ENCODE measurements around the gene FAM216B.

Gene FAM216B

GRCh38 chr13:42788601-42789000 is 7.2 kb downstream of the FAM216B start:
- no peaks in the 10 kb centered on the region for H3K4me1 ChIP-seq (ENCODE audit: control insufficient read depth, insufficient read depth, low read length)
- H3K4me3 ChIP-seq (ENCODE audit: low read length), result no peak overlapping the region
- H3K9ac ChIP-seq (ENCODE audit: low read length), result no peak overlapping the region
- H3K27me3 ChIP-seq (ENCODE audit: control insufficient read depth, insufficient read depth, low read length), result no peaks in the 10 kb centered on the region
- H3K9me3 ChIP-seq (ENCODE audit: control insufficient read depth, low read length), result no peaks in the 10 kb centered on the region
- H3K36me3 ChIP-seq (ENCODE audit: control insufficient read depth, insufficient read depth, low read length), result no peaks in the 10 kb centered on the region

GRCh38 chr13:42792154-42792553 is 10.8 kb downstream of the FAM216B start:
- H3K27me3 ChIP-seq (ENCODE audit: control insufficient read depth, insufficient read depth, low read length), result no peaks in the 10 kb centered on the region
- H3K36me3 ChIP-seq (ENCODE audit: control insufficient read depth, insufficient read depth, low read length), result no peaks in the 10 kb centered on the region
- H3K9ac ChIP-seq (ENCODE audit: low read length), result no peak overlapping the region
- H3K4me1 ChIP-seq (ENCODE audit: control insufficient read depth, insufficient read depth, low read length), result no peaks in the 10 kb centered on the region
- no peak overlapping the region for H3K4me3 ChIP-seq (ENCODE audit: low read length)
- H3K9me3 ChIP-seq (ENCODE audit: control insufficient read depth, low read length), result no peaks in the 10 kb centered on the region

GRCh38 chr13:42794577-42795275 is 13.3 kb downstream of the FAM216B start:
- H3K9me3 ChIP-seq (ENCODE audit: control insufficient read depth, low read length), result no peaks in the 10 kb centered on the region

DNA sequence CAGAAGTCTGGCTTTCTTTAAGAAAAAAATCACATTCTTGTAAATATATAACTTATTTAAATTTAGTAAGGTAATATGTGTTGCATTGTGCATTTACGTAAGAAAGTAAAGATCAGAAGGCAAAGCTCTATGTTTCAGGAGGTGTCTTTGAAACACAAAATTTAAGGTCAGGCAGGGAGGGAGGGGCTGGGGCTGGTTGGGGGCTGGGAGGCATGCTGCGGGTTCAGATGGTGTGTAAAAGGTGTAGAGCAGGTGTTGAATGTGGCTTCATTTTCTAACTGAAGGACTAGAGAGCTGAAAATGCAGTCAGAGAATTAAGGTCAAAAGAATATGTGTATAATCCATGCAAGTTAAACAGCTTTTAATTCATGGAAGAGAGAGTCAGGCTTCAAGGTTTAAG is 14.3 kb downstream of the FAM216B start:
- H3K36me3 ChIP-seq (ENCODE audit: control insufficient read depth, insufficient read depth, low read length), result no peaks in the 10 kb centered on the region
- no peaks in the 10 kb centered on the region for H3K9me3 ChIP-seq (ENCODE audit: control insufficient read depth, low read length)
- H3K27me3 ChIP-seq (ENCODE audit: control insufficient read depth, insufficient read depth, low read length), result no peaks in the 10 kb centered on the region
- H3K9ac ChIP-seq (ENCODE audit: low read length), result no peak overlapping the region
- no peak overlapping the region for H3K4me3 ChIP-seq (ENCODE audit: low read length)
- no peaks in the 10 kb centered on the region for H3K4me1 ChIP-seq (ENCODE audit: control insufficient read depth, insufficient read depth, low read length)

More at GRCh38 chr13:42794577-42795275, 13.3 kb downstream of the FAM216B start:
- Histone ChIP-seq H3K9ac (ENCODE audit: low read length) (no peak overlapping the region), H3K4me3 (ENCODE audit: low read length) (no peak overlapping the region), H3K36me3 (ENCODE audit: control insufficient read depth, insufficient read depth, low read length) (no peaks in the 10 kb centered on the region), H3K4me1 (ENCODE audit: control insufficient read depth, insufficient read depth, low read length) (no peaks in the 10 kb centered on the region), H3K27me3 (ENCODE audit: control insufficient read depth, insufficient read depth, low read length) (no peaks in the 10 kb centered on the region)

DNA sequence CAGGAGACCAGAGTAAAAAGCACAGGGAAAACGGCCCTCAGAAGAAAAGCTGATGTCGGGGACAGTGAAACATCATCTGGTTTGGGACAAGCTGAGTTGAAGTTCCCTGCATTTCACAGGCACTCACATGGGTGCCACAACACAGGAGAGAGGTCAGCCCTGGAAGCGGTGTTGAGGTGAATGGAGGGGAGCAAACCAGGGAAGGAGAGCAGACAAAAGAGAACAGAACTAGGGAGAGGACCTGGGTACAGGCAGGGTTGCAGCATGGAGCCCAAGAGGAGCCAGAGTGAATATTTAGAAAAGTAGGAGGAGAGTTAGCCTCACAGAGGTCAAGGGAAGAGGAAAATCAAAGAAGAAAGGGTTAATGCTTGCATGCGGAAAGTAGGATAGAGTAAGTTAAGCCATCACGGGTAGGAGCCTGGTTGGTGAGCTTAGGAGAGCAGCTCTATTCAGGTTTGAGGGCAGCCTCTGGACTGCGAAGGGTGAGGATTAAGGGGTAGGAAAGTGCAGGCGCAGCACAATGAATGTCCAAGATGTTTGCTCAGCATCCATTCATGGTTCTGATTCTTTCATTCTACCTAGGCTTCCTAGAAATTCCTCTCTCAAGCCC is 15.5 kb downstream of the FAM216B start:
- Histone ChIP-seq H3K36me3 (ENCODE audit: control insufficient read depth, insufficient read depth, low read length) (no peaks in the 10 kb centered on the region), H3K4me3 (ENCODE audit: low read length) (no peak overlapping the region), H3K9ac (ENCODE audit: low read length) (no peak overlapping the region), H3K9me3 (ENCODE audit: control insufficient read depth, low read length) (no peaks in the 10 kb centered on the region), H3K4me1 (ENCODE audit: control insufficient read depth, insufficient read depth, low read length) (no peaks in the 10 kb centered on the region), H3K27me3 (ENCODE audit: control insufficient read depth, insufficient read depth, low read length) (no peaks in the 10 kb centered on the region)

- no peak overlapping the region for H3K9ac ChIP-seq (ENCODE audit: low read length)
- H3K4me1 ChIP-seq (ENCODE audit: control insufficient read depth, insufficient read depth, low read length), result no peaks in the 10 kb centered on the region
- H3K27me3 ChIP-seq (ENCODE audit: control insufficient read depth, insufficient read depth, low read length), result no peaks in the 10 kb centered on the region
- no peak overlapping the region for H3K4me3 ChIP-seq (ENCODE audit: low read length)
- no peaks in the 10 kb centered on the region for H3K9me3 ChIP-seq (ENCODE audit: control insufficient read depth, low read length)
- H3K36me3 ChIP-seq (ENCODE audit: control insufficient read depth, insufficient read depth, low read length), result no peaks in the 10 kb centered on the region
Observed at GRCh38 chr13:42798118-42798517, 16.7 kb downstream of the FAM216B start.

- Histone ChIP-seq H3K4me1 (ENCODE audit: control insufficient read depth, insufficient read depth, low read length) (no peaks in the 10 kb centered on the region), H3K27me3 (ENCODE audit: control insufficient read depth, insufficient read depth, low read length) (no peaks in the 10 kb centered on the region), H3K4me3 (ENCODE audit: low read length) (no peak overlapping the region), H3K36me3 (ENCODE audit: control insufficient read depth, insufficient read depth, low read length) (no peaks in the 10 kb centered on the region), H3K9me3 (ENCODE audit: control insufficient read depth, low read length) (no peaks in the 10 kb centered on the region), H3K9ac (ENCODE audit: low read length) (no peak overlapping the region)
Observed at GRCh38 chr13:42800109-42800643, 18.8 kb downstream of the FAM216B start.

DNA sequence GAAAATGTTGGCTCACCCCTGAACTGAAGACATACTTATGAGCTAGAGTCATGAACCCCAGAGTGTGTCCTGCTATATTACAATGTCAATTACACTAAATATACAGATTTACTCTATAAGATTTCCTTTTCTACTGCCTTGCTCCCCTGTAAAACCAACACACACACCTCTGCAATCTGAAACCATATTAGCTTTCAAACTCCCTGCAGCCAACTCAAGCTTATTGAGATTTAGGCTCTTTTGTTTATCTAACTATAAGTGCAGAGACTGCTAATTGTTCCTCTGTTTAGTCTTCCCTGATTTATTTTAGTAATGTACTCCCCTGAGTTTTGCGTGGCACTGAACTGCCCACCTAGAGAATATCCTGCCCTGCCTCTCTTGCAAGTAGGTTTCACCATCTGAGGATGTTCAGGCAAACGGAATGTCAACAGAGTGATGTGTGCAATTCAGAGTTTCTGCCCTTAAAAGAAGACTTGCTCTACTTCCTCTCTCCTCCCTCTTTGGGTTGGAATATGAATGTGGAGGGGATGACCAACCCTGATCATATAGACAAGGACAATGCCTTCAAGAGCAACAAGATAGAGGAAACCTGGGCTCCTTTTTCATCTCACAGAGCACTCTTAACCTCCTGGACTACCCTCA is 22.3 kb downstream of the FAM216B start:
- H3K9ac ChIP-seq (ENCODE audit: low read length), result no peak overlapping the region
- H3K9me3 ChIP-seq (ENCODE audit: control insufficient read depth, low read length), result no peaks in the 10 kb centered on the region
- H3K36me3 ChIP-seq (ENCODE audit: control insufficient read depth, insufficient read depth, low read length), result no peaks in the 10 kb centered on the region

GRCh38 chr13:42804244-42804874 is 23.0 kb downstream of the FAM216B start:
- H3K36me3 ChIP-seq (ENCODE audit: control insufficient read depth, insufficient read depth, low read length), result no peaks in the 10 kb centered on the region
- H3K27me3 ChIP-seq (ENCODE audit: control insufficient read depth, insufficient read depth, low read length), result no peaks in the 10 kb centered on the region
- H3K4me3 ChIP-seq (ENCODE audit: low read length), result no peak overlapping the region
- H3K9me3 ChIP-seq (ENCODE audit: control insufficient read depth, low read length), result no peaks in the 10 kb centered on the region
- H3K4me1 ChIP-seq (ENCODE audit: control insufficient read depth, insufficient read depth, low read length), result no peaks in the 10 kb centered on the region
- no peak overlapping the region for H3K9ac ChIP-seq (ENCODE audit: low read length)

More for the DNA sequence above, 22.3 kb downstream of the FAM216B start:
- no peak overlapping the region for H3K4me3 ChIP-seq (ENCODE audit: low read length)
- no peaks in the 10 kb centered on the region for H3K4me1 ChIP-seq (ENCODE audit: control insufficient read depth, insufficient read depth, low read length)
- no peaks in the 10 kb centered on the region for H3K27me3 ChIP-seq (ENCODE audit: control insufficient read depth, insufficient read depth, low read length)

DNA sequence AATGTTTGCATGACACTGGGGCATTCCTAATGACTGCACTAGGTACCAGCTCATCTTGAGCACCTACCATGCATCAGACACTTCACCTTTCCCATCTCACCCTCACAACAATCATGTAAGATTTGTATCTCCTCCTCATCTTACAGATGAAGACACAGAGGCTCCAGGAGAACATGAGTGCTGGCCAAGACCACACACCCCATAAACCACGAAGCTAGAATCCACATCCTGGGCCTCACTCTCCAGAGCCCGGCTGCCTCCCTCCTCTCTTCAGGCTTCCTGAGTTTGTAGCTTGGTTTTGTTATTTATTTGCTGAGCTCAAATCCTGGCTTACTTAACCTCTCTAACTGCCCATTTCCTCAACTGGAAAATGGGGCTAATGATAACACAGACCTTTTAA is 25.9 kb downstream of the FAM216B start:
- H3K9me3 ChIP-seq (ENCODE audit: control insufficient read depth, low read length), result no peaks in the 10 kb centered on the region
- H3K4me3 ChIP-seq (ENCODE audit: low read length), result no peak overlapping the region
- H3K9ac ChIP-seq (ENCODE audit: low read length), result no peak overlapping the region
- no peaks in the 10 kb centered on the region for H3K4me1 ChIP-seq (ENCODE audit: control insufficient read depth, insufficient read depth, low read length)
- no peaks in the 10 kb centered on the region for H3K27me3 ChIP-seq (ENCODE audit: control insufficient read depth, insufficient read depth, low read length)
- H3K36me3 ChIP-seq (ENCODE audit: control insufficient read depth, insufficient read depth, low read length), result no peaks in the 10 kb centered on the region

DNA sequence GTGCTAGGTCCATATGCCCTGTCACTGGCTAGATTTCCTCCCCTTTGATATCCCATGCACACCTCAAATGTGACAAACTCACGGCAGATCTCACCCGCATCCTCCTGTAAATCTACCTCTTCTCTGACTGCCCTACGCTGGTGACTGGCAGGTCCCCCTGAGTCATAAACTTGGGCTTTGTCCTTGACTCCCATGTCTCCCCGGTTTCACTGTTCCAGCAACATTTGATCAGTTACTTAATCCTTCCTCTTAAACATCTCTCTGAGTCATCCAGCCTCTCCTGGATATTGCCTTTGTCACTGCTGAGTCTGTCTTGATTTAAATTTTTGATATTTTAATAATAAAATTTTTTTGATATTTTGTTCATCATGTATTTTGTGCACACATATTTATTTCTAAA is 26.5 kb downstream of the FAM216B start:
- Histone ChIP-seq H3K9me3 (ENCODE audit: control insufficient read depth, low read length) (no peaks in the 10 kb centered on the region), H3K4me3 (ENCODE audit: low read length) (no peak overlapping the region), H3K27me3 (ENCODE audit: control insufficient read depth, insufficient read depth, low read length) (no peaks in the 10 kb centered on the region), H3K4me1 (ENCODE audit: control insufficient read depth, insufficient read depth, low read length) (no peaks in the 10 kb centered on the region), H3K9ac (ENCODE audit: low read length) (no peak overlapping the region), H3K36me3 (ENCODE audit: control insufficient read depth, insufficient read depth, low read length) (no peaks in the 10 kb centered on the region)
